AML-193 (cell line): ENCODE measurements around the gene MPL.

Experiments used
- DNase-seq, 2 experiments: peaks; one replicate each; lab custom pipeline; 2025; lab: John Stamatoyannopoulos, UW

The MPL gene

DNA sequence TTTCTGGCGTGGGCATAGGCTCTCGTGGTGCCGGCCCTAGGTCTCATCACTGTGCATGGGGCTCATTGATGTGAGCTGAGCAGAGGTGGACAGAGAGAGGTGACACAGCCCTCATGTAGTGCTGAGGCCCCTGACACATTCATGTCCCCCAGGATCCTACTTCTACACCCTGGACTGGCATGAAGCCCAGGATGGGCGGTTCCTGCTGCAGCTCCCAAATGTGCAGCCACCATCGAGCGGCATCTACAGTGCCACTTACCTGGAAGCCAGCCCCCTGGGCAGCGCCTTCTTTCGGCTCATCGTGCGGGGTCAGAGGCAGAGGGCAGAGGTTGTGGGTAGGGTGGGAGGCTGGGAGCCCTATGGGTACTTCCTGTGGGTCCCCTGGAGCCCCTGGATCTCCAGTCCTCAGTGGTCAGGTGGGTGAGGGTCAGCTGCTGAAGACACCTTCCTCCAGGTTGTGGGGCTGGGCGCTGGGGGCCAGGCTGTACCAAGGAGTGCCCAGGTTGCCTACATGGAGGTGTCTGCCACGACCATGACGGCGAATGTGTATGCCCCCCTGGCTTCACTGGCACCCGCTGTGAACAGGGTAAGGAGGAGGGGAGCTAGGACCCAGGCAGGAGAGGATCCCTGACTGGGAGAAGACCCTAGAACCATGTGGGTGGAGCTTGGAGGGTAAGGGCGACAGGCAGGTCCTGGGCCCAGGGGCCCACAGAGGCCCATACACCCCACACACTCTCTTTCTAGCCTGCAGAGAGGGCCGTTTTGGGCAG is 30.7 kb upstream of the MPL start:
- no peak for DNase-seq

DNA sequence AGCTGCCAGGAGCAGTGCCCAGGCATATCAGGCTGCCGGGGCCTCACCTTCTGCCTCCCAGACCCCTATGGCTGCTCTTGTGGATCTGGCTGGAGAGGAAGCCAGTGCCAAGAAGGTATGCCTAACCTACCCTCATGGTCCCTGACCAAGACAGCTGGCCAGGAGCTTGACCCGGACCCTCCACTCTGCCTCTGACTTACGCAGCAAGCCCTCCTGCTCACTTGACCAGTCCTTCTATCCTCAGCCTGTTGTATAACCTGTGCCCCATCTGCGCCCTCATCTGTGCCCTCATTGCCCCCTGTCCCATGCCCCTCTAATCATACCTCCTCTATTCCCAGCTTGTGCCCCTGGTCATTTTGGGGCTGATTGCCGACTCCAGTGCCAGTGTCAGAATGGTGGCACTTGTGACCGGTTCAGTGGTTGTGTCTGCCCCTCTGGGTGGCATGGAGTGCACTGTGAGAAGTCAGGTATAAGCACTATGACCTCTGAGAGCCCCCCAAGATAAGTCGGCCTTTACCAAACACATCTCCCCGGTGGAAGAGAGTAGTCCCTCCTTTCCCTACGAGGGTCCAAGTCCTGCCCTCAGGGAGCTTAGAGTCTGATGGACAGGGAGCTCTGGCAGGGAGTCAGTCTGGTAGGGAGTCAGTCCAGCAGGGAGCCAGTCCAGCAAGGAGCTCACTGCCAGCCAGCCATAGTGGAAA is 30.0 kb upstream of the MPL start:
- no peak for DNase-seq

DNA sequence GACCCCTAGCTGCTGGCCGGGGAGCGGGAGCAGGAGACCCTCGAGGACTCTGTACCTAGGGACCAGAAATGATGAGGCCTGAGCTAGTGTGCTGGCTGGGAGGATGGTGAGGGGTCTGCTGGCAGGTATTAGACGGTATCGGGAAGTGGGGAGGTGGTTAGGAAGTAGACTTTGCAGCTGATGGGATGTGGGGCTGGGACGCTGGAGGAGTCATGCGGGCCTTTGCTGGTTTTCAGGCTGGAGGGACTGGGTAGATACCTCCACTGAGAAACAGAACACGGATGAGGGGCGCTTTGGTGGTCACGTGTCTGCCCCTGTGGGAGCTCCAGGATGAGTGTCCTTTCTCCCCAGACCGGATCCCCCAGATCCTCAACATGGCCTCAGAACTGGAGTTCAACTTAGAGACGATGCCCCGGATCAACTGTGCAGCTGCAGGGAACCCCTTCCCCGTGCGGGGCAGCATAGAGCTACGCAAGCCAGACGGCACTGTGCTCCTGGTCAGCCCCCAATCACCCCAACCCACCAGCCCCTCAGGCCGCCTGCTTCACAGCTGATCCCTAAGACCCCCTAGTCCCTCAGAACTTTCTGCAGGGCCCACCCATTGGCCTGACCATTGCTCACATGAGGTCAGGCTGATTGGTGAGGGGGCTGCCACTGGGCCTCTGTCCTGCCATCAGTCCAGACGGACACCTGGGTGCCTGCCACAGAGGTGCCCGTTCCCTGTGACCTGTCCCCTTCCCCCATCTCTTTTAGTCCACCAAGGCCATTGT is 28.8 kb upstream of the MPL start:
- no peak for DNase-seq

DNA sequence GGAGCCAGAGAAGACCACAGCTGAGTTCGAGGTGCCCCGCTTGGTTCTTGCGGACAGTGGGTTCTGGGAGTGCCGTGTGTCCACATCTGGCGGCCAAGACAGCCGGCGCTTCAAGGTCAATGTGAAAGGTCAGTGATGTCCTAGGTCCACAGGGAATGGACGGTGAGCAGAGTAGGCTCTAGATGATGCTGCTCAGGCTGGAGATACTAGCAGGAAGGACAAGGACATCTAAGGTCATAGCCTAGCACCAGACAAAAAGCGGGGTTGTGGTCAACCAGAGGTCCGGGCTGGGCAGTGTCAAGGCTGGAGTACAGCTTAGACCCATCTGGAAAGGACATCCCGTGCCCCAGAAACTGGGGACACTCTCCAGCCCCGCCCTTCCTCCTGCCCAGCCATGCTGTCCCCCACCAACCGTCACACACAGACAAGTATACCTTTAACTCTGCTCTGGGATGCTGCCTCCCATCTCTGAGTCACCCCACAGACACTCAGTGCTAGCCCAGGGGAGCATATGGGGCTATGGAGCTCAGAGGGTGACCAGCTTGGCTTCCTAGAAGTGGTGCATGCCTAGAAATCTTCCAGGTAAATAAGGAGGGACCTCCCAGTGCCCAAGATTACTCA is 28.1 kb upstream of the MPL start:
- DNase-seq, result no peak

DNA sequence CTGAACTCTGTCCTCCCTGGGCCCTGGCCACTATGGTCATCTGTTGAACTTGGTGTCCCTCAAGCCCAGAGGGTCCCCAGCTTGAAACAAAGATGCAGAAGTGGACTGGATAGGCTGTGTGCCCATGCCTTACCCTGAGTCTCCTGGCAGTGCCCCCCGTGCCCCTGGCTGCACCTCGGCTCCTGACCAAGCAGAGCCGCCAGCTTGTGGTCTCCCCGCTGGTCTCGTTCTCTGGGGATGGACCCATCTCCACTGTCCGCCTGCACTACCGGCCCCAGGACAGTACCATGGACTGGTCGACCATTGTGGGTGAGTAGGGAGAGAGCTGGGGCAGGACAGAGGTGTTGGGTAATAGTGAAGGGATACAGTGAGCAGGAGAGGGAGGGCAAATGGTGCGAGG is 26.1 kb upstream of the MPL start:
- DNase-seq, result no peak

DNA sequence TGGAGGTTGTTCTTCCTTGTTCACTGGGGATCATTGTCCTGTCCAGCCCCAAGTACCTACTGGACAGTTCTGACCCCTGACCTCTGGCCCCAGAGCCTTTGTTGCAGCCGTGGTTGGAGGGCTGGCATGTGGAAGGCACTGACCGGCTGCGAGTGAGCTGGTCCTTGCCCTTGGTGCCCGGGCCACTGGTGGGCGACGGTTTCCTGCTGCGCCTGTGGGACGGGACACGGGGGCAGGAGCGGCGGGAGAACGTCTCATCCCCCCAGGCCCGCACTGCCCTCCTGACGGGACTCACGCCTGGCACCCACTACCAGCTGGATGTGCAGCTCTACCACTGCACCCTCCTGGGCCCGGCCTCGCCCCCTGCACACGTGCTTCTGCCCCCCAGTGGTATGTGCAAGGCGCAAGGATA is 25.4 kb upstream of the MPL start:
- DNase-seq, result no peak

DNA sequence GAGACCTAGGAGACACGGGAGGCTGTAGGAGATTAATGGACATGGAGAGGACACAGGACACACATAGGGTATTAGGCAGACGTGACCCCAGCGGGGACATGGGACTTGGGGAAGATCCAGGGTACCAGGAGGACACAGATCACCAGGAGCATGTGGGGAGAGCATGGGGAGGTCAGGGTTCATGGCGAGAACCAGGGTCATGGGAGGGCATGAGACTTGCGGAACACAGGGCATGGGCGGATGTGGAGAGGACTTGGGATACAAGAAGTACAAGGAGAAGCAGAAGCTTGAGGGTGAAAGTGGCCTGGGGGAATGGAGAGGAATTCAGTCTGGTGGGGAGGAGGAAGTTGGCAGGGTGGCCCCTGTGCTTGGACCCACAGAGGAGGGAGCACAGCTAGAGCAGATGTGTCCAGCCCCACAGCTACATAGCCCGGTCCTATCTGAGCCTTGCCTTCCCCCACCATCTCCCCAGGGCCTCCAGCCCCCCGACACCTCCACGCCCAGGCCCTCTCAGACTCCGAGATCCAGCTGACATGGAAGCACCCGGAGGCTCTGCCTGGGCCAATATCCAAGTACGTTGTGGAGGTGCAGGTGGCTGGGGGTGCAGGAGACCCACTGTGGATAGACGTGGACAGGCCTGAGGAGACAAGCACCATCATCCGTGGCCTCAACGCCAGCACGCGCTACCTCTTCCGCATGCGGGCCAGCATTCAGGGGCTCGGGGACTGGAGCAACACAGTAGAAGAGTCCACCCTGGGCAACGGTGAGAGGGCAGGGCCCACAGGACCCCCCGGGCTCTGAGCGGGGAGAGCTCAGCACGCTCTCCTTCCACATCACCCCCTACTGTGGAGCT is 24.7 kb upstream of the MPL start:
- DNase-seq, result no peak

DNA sequence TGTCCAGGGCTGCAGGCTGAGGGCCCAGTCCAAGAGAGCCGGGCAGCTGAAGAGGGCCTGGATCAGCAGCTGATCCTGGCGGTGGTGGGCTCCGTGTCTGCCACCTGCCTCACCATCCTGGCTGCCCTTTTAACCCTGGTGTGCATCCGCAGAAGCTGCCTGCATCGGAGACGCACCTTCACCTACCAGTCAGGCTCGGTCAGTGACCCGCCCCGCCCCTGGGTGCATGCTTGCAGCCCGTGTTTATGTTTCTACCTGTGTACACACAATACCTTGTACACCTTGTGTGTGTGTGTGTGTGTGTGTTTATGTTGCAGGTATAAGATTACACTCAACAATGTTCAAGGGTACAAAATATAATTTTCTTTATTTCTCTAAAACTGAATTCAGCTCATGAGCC is 23.8 kb upstream of the MPL start:
- DNase-seq, result no peak

DNA sequence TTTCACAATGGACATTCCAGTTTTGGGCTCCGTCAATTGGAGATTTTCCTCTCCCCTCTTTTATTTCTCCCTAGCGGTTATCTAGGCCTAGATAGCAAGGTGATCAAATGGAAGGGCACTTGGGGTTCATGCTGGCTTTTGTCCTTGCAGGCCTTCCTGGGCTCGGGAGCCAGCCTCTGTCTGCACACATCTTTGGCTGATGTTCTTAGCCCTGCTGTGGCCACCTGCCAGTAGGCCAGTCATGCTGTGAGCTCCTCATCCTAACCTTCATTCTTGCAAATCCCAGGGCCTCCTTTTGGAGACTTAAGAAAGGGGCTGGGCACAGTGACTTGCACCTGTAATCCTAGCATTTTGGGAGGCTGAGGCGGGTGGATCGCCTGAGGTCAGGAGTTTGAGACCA is 23.4 kb upstream of the MPL start:
- no peak for DNase-seq

DNA sequence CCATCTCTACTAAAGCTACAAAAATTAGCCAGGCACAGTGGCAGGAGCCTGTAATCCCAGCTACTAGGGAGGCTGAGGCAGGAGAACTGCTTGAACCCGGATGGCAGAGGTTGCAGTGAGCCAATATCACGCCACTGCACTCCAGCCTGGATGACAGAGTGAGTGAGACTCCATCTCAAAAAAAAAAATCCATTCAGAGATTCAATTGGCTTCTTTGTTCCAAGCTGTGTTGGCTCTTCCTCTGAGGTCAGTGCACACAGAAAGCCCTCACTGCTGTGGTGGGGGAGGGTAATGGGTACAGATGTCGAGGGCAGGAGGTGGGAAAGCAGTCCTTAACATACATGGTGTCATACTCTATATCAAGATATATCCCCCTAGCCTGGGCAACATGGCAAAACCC is 22.1 kb upstream of the MPL start:
- no peak for DNase-seq

DNA sequence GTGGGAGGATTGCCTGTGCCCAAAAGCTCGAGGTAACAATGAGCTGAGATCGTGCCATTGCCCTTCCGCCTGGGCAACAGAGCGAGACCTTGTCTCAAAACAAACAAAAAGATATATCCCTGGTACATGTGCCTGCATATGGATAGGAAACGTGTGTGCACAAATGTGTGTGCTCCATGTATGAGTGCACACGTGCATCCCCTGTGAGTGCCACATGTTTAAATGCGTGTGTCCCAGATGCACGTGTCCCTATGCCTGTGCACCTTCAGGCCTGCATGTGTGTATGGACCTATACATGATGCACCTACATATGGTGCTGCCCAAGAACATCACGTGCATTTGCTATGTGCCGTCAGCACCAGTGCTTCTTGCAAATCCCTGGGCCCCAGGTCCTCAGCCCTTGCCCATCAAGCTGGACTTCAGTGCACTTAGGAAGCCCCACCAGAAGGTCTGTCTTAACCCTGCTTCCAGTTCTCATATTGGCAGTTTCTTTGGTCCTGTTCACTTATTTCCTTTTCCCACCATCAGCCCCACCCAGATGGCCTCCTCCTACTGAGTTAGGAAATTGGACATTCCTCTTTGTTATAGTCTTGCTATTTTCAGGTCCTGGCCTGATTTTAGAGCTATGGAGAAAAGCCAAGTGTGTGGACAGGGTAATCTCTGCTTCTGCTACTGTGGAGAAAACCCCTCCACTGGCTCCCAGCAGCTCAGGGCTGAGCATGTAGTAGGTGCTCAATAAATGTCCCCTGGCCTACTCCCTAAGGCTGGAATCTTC is 21.5 kb upstream of the MPL start:
- DNase-seq, result no peak

DNA sequence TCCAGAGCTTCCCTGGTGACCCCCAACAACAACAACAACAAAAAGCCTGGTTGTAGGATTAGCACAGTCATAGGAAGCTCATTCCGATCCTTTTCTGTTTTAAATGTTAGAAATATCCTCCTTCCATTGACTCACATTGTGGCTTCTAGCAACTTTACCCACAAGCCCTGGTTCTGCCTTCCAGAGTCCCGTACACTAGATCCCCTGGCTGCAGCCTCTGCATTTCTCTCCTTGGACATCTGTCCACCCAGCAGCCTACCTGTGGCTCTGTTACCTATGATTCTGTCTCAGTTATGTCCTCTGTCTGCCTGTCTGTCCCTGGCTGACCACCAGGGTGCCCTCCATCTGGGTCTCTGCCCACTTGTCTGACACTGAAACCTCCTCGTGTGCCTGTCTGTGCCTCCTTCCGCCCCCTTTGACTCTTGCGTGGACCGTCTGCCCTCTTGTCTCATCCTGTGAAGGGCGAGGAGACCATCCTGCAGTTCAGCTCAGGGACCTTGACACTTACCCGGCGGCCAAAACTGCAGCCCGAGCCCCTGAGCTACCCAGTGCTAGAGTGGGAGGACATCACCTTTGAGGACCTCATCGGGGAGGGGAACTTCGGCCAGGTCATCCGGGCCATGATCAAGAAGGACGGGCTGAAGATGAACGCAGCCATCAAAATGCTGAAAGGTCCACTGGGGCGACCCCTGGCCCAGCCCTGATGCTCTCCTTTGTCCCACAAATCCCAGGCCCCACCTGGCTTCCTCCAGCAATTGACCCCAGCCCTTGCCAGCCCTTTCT is 20.7 kb upstream of the MPL start:
- no peak for DNase-seq

DNA sequence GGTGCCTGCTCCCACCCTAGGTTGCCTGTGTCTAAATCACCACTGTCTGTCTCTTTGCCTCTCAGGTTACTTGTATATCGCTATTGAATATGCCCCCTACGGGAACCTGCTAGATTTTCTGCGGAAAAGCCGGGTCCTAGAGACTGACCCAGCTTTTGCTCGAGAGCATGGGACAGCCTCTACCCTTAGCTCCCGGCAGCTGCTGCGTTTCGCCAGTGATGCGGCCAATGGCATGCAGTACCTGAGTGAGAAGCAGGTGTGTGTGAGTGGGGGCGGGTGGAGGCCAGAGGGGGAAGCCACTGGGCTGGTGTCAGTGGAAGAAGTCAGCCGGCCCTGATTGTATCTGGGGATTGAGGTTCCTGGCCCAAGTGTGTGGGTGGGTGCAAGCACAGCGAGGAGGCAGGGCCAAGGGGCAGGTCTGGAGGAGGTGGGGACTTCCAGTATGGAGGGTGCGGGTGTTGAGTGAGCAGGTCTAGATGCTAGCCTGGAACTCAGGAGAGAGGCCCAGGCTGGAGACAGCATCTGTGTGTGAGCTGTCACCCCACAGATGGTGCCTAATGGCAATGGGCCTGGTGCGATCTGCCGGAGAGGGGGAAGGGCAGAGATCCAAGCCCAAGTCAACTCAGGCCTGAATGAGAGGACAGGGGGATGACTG is 19.7 kb upstream of the MPL start:
- no peak for DNase-seq

DNA sequence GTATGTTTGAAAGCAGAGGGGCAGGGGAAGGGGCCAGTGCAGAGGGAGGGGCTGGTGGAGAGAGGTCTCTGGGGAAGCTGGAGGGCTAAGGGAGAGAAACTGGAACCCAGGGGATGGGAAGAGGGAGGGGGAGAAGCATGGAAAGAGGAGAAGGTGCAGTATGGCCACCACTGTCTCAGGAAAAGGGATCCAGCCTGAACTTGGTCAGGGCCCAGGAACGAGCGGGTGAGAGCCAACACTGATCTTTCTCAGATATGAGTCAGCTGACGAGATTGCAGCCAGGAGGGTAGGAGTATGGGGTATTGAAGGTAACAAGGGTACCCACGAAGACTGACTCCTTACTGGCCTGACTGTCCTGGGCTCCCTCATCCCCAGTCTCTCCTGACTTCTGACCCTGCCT is 18.8 kb upstream of the MPL start:
- DNase-seq, result no peak

DNA sequence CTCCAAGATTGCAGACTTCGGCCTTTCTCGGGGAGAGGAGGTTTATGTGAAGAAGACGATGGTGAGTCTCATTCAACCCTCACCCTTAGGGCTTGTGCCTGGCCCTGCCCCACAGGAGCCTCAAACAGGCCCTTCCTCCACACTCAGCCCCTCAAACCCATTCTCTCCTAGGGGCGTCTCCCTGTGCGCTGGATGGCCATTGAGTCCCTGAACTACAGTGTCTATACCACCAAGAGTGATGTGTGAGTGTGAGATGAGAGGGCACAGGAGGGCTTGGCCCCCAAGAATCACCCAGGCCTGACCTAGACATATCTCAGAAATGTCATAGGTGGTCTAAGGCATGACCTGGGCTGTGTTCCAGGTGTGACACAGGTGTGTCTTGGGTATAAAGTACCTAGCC is 18.3 kb upstream of the MPL start:
- no peak for DNase-seq

DNA sequence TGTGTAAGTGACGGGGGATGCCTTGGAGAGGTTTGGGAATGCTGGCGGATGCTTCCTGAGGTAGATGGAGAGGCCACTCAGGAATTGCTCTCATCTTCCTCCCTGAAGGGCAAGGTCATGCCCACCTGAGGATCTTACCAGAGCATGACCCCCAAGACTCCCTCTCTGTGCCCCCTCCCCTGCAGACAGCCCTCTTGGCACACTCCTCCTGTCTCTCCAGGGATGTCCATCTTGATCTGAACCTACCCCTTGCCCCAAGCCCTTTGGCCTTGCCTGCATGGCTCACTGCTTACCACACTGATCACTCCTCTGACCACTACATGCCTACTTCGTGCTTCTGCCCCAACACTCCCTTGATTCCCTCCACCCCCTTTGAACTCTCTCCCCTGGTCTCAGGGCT is 17.9 kb upstream of the MPL start:
- DNase-seq, result no peak

DNA sequence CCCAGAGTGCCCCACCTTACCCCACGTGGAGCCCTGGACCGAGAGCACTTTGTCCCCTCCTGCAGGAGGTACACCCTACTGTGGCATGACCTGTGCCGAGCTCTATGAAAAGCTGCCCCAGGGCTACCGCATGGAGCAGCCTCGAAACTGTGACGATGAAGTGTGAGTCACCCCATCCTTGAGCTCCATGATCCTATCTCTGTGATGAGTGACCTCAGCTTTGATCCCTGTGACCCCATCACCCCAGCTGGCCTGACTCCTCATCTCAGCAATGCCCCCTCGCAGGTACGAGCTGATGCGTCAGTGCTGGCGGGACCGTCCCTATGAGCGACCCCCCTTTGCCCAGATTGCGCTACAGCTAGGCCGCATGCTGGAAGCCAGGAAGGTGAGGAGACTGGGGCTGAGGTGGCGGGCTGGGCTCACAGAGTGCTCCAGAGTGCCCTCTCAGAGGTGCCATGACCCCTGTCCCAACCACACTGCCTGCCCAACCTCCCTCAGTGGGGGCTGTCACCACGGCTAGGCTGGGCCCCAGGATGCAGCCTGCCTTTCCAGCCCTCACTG is 16.2 kb upstream of the MPL start:
- DNase-seq, result no peak

DNA sequence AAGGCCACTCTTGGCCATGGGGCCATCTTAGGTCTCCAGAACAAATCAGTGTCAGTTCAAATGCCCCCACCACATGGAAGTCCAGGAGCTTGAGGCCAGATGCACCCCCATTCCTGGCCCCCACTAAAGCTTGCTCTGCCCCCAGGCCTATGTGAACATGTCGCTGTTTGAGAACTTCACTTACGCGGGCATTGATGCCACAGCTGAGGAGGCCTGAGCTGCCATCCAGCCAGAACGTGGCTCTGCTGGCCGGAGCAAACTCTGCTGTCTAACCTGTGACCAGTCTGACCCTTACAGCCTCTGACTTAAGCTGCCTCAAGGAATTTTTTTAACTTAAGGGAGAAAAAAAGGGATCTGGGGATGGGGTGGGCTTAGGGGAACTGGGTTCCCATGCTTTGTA is 15.1 kb upstream of the MPL start:
- DNase-seq, result no peak

DNA sequence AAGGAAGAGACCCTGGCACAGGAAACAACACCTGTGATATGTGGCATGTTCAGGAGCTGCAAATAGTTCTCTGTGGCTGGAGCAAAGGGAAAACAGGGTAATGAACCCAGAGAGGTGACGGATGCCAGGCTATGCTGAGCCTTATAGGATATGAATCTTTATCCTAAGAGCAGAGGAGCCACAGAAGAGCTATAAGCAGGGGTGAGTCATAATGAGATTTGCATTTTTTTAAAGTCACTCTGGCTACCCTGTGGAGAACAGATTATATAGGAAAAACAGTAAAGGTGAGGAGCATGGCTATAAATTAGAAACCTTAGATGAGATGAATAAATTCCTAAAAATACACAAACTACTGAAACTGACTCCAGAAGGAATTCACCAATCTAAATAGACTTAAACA is 12.8 kb upstream of the MPL start:
- DNase-seq, result no peak
